WTC11 (cell line): Measurements from ENCODE around the gene ZEB1. TPM values are rescaled to one million over a fixed set of nuclear protein-coding genes. Genes with fewer than 3 reads are reported as not detected.

ENCODE experiments used
- ATAC-seq: fragments of 200-7000 bp; cut with Tn5 transposase; 2 replicates; pipeline ENCODE4 v1.10.0; 2021; ENCODE audit warnings: mild to moderate bottlenecking, moderate library complexity
- CTCF ChIA-PET: fragments of 300-600 bp; sonication (Branson Sonifier 250); formaldehyde crosslinking; loops from one replicate; lab custom pipeline; 2021; ENCODE audit warnings: antibody characterized with exemption; lab: Charles Lee
- POLR2A ChIA-PET: fragments of 350-600 bp; sonication (Branson Sonifier 250); formaldehyde crosslinking; loops from one replicate; lab custom pipeline; 2021; ENCODE audit warnings: antibody characterized with exemption; lab: Charles Lee
- DNase-seq: peaks from one replicate; pipeline ENCODE4 v3.0.0; 2021; ENCODE audit warnings: low spot score
- H3K27ac Mint-ChIP-seq: 2 replicates; pipeline ENCODE4 v1.8.0; 2021; ENCODE audit warnings: mixed read lengths
- H3K27me3 Mint-ChIP-seq: 2 replicates; pipeline ENCODE4 v1.8.0; 2021; ENCODE audit warnings: low read depth, mild to moderate bottlenecking, moderate library complexity, mixed read lengths
- H3K36me3 Mint-ChIP-seq: 2 replicates; pipeline ENCODE4 v1.8.0; 2021; ENCODE audit warnings: mixed read lengths
- H3K4me1 Mint-ChIP-seq: 2 replicates; pipeline ENCODE4 v1.8.0; 2022; ENCODE audit warnings: mixed read lengths
- H3K4me3 Mint-ChIP-seq: 2 replicates; pipeline ENCODE4 v1.8.0; 2021; ENCODE audit warnings: mild to moderate bottlenecking, moderate library complexity, mixed read lengths
- H3K9me3 Mint-ChIP-seq: 2 replicates; pipeline ENCODE4 v1.8.0; 2021; ENCODE audit warnings: mixed read lengths
- ATF3 ChIP-seq: sonication (generic); formaldehyde crosslinking; conservative IDR thresholded peaks from 2 replicates; pipeline ENCODE4 v1.8.1; 2022; ENCODE audit warnings: mild to moderate bottlenecking, missing genetic modification reagents
- CREM ChIP-seq: sonication (generic); formaldehyde crosslinking; IDR thresholded peaks from 2 replicates; pipeline ENCODE4 v1.8.1; 2022; ENCODE audit warnings: mild to moderate bottlenecking, missing genetic modification reagents, moderate library complexity
- E2F5 ChIP-seq: sonication (generic); formaldehyde crosslinking; IDR thresholded peaks from 2 replicates; pipeline ENCODE4 v1.8.1; 2022; ENCODE audit warnings: mild to moderate bottlenecking, moderate library complexity, missing genetic modification reagents
- GABPB1 ChIP-seq: sonication (generic); formaldehyde crosslinking; IDR thresholded peaks from 2 replicates; pipeline ENCODE4 v1.8.1; 2023; ENCODE audit warnings: mild to moderate bottlenecking, missing genetic modification reagents
- GTF2I ChIP-seq: fragments of 250-450 bp; sonication (Bioruptor Pico); conservative IDR thresholded peaks from 2 replicates; pipeline ENCODE4 v1.4.0; 2021; ENCODE audit warnings: mild to moderate bottlenecking
- HMGXB4 ChIP-seq: sonication (generic); formaldehyde crosslinking; IDR thresholded peaks from 2 replicates; pipeline ENCODE4 v1.8.1; 2023; ENCODE audit warnings: mild to moderate bottlenecking, moderate library complexity, missing genetic modification reagents
- JAZF1 ChIP-seq: fragments of 250-450 bp; sonication (Bioruptor Pico); IDR thresholded peaks from 2 replicates; pipeline ENCODE4 v1.9.0; 2021; ENCODE audit warnings: moderate library complexity, mild to moderate bottlenecking, inconsistent platforms
- JUN ChIP-seq: sonication (generic); formaldehyde crosslinking; IDR thresholded peaks from 2 replicates; pipeline ENCODE4 v1.8.0; 2023; ENCODE audit warnings: mild to moderate bottlenecking, missing genetic modification reagents
- RELA ChIP-seq: sonication (generic); formaldehyde crosslinking; IDR thresholded peaks from 2 replicates; pipeline ENCODE4 v1.8.1; 2022; ENCODE audit warnings: missing genetic modification reagents, mild to moderate bottlenecking, borderline replicate concordance
- SMAD3 ChIP-seq: sonication (generic); formaldehyde crosslinking; IDR thresholded peaks from 2 replicates; pipeline ENCODE4 v1.8.0; 2022; ENCODE audit warnings: missing genetic modification reagents, mild to moderate bottlenecking, borderline replicate concordance
- USF1 ChIP-seq: sonication (generic); formaldehyde crosslinking; IDR thresholded peaks from 2 replicates; pipeline ENCODE4 v1.8.0; 2022; ENCODE audit warnings: mild to moderate bottlenecking, missing genetic modification reagents
- ZNF671 ChIP-seq: fragments of 250-450 bp; sonication (Bioruptor Pico); IDR thresholded peaks from 2 replicates; pipeline ENCODE4 v1.8.0; 2021; ENCODE audit warnings: mild to moderate bottlenecking
- ZSCAN18 ChIP-seq: fragments of 250-450 bp; sonication (Bioruptor Pico); IDR thresholded peaks from 2 replicates; pipeline ENCODE4 v2.1.2; 2022; ENCODE audit warnings: mild to moderate bottlenecking, moderate library complexity
- total RNA-seq: library from RNA; stranded (reverse); gene quantifications from 3 replicates; pipeline ENCODE4 v1.2.3, GENCODE V29; 2021
- TF ChIP-seq, protein P1 (sequence below): fragments of 250-450 bp; sonication (Bioruptor Pico); IDR thresholded peaks from 2 replicates; pipeline ENCODE4 v1.9.0; 2021; ENCODE audit warnings: mild to moderate bottlenecking, borderline replicate concordance
- TF ChIP-seq, protein P2 (sequence below): sonication (generic); formaldehyde crosslinking; IDR thresholded peaks from 2 replicates; pipeline ENCODE4 v1.8.0; 2023; ENCODE audit warnings: missing genetic modification reagents, mild to moderate bottlenecking, borderline replicate concordance
- TF ChIP-seq, protein P3 (sequence below): sonication (generic); formaldehyde crosslinking; IDR thresholded peaks from 2 replicates; pipeline ENCODE4 v1.8.1; 2023; ENCODE audit warnings: mild to moderate bottlenecking, missing genetic modification reagents, borderline replicate concordance
- TF ChIP-seq, protein P4 (sequence below): sonication (generic); formaldehyde crosslinking; IDR thresholded peaks from 2 replicates; pipeline ENCODE4 v1.8.1; 2023; ENCODE audit warnings: mild to moderate bottlenecking, missing genetic modification reagents, moderate library complexity

ZEB1 gene
- total RNA-seq, 1 experiment from 2014 or later, result 0.39 TPM

GRCh38 chr10:31399631-31400030 is 80.6 kb downstream of the ZEB1 start (continued):
- no peak for TF ChIP-seq JAZF1
- TF ChIP-seq ZSCAN18 (CRISPR knock-in tag), result no peak
- TF ChIP-seq, protein P1, sequence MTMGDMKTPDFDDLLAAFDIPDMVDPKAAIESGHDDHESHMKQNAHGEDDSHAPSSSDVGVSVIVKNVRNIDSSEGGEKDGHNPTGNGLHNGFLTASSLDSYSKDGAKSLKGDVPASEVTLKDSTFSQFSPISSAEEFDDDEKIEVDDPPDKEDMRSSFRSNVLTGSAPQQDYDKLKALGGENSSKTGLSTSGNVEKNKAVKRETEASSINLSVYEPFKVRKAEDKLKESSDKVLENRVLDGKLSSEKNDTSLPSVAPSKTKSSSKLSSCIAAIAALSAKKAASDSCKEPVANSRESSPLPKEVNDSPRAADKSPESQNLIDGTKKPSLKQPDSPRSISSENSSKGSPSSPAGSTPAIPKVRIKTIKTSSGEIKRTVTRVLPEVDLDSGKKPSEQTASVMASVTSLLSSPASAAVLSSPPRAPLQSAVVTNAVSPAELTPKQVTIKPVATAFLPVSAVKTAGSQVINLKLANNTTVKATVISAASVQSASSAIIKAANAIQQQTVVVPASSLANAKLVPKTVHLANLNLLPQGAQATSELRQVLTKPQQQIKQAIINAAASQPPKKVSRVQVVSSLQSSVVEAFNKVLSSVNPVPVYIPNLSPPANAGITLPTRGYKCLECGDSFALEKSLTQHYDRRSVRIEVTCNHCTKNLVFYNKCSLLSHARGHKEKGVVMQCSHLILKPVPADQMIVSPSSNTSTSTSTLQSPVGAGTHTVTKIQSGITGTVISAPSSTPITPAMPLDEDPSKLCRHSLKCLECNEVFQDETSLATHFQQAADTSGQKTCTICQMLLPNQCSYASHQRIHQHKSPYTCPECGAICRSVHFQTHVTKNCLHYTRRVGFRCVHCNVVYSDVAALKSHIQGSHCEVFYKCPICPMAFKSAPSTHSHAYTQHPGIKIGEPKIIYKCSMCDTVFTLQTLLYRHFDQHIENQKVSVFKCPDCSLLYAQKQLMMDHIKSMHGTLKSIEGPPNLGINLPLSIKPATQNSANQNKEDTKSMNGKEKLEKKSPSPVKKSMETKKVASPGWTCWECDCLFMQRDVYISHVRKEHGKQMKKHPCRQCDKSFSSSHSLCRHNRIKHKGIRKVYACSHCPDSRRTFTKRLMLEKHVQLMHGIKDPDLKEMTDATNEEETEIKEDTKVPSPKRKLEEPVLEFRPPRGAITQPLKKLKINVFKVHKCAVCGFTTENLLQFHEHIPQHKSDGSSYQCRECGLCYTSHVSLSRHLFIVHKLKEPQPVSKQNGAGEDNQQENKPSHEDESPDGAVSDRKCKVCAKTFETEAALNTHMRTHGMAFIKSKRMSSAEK, result no peak
- TF ChIP-seq USF1 (CRISPR knock-in tag), result no peak

- CTCF ChIA-PET, result interaction anchor here (1.5 kb wide), 1 partner anchor 67 kb away, joined by 5 read pairs; no protein-coding TSS in a partner anchor
- Mint-ChIP-seq H3K27ac (no peak overlapping the region), H3K9me3 (peaks cover 6% of the 10 kb centered on the region; the same call in 1 of the 2 replicates), H3K27me3 (no peaks in the 10 kb centered on the region), H3K4me3 (no peak overlapping the region), H3K4me1 (peaks cover 4% of the 10 kb centered on the region; the same call in 1 of the 2 replicates), H3K36me3 (no peaks in the 10 kb centered on the region)
- TF ChIP-seq RELA (CRISPR knock-in tag) (no peak), GTF2I (CRISPR knock-in tag) (no peak), ZNF671 (CRISPR knock-in tag) (no peak), HMGXB4 (no peak), CREM (CRISPR knock-in tag) (no peak), JUN (no peak), SMAD3 (no peak), GABPB1 (CRISPR knock-in tag) (no peak), E2F5 (no peak), ATF3 (CRISPR knock-in tag) (no peak)
- TF ChIP-seq, protein P2, sequence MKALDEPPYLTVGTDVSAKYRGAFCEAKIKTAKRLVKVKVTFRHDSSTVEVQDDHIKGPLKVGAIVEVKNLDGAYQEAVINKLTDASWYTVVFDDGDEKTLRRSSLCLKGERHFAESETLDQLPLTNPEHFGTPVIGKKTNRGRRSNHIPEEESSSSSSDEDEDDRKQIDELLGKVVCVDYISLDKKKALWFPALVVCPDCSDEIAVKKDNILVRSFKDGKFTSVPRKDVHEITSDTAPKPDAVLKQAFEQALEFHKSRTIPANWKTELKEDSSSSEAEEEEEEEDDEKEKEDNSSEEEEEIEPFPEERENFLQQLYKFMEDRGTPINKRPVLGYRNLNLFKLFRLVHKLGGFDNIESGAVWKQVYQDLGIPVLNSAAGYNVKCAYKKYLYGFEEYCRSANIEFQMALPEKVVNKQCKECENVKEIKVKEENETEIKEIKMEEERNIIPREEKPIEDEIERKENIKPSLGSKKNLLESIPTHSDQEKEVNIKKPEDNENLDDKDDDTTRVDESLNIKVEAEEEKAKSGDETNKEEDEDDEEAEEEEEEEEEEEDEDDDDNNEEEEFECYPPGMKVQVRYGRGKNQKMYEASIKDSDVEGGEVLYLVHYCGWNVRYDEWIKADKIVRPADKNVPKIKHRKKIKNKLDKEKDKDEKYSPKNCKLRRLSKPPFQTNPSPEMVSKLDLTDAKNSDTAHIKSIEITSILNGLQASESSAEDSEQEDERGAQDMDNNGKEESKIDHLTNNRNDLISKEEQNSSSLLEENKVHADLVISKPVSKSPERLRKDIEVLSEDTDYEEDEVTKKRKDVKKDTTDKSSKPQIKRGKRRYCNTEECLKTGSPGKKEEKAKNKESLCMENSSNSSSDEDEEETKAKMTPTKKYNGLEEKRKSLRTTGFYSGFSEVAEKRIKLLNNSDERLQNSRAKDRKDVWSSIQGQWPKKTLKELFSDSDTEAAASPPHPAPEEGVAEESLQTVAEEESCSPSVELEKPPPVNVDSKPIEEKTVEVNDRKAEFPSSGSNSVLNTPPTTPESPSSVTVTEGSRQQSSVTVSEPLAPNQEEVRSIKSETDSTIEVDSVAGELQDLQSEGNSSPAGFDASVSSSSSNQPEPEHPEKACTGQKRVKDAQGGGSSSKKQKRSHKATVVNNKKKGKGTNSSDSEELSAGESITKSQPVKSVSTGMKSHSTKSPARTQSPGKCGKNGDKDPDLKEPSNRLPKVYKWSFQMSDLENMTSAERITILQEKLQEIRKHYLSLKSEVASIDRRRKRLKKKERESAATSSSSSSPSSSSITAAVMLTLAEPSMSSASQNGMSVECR, result no peak
- TF ChIP-seq, protein P3, sequence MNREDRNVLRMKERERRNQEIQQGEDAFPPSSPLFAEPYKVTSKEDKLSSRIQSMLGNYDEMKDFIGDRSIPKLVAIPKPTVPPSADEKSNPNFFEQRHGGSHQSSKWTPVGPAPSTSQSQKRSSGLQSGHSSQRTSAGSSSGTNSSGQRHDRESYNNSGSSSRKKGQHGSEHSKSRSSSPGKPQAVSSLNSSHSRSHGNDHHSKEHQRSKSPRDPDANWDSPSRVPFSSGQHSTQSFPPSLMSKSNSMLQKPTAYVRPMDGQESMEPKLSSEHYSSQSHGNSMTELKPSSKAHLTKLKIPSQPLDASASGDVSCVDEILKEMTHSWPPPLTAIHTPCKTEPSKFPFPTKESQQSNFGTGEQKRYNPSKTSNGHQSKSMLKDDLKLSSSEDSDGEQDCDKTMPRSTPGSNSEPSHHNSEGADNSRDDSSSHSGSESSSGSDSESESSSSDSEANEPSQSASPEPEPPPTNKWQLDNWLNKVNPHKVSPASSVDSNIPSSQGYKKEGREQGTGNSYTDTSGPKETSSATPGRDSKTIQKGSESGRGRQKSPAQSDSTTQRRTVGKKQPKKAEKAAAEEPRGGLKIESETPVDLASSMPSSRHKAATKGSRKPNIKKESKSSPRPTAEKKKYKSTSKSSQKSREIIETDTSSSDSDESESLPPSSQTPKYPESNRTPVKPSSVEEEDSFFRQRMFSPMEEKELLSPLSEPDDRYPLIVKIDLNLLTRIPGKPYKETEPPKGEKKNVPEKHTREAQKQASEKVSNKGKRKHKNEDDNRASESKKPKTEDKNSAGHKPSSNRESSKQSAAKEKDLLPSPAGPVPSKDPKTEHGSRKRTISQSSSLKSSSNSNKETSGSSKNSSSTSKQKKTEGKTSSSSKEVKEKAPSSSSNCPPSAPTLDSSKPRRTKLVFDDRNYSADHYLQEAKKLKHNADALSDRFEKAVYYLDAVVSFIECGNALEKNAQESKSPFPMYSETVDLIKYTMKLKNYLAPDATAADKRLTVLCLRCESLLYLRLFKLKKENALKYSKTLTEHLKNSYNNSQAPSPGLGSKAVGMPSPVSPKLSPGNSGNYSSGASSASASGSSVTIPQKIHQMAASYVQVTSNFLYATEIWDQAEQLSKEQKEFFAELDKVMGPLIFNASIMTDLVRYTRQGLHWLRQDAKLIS (CRISPR knock-in tag), result no peak
- TF ChIP-seq, protein P4, sequence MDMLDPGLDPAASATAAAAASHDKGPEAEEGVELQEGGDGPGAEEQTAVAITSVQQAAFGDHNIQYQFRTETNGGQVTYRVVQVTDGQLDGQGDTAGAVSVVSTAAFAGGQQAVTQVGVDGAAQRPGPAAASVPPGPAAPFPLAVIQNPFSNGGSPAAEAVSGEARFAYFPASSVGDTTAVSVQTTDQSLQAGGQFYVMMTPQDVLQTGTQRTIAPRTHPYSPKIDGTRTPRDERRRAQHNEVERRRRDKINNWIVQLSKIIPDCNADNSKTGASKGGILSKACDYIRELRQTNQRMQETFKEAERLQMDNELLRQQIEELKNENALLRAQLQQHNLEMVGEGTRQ (CRISPR knock-in tag), result no peak
- DNase-seq (no peak), ATAC-seq (no peak)
- POLR2A ChIA-PET, result no interaction called here
Observed at GRCh38 chr10:31401287-31401686, 82.3 kb downstream of the ZEB1 start.
